Endodermal cell (in vitro differentiated cells): ENCODE results near the gene IQCE. TPM values are rescaled to one million over a fixed set of nuclear protein-coding genes. Genes with fewer than 3 reads are reported as not detected.

Experiments used
- DNase-seq: peaks from one replicate; pipeline ENCODE4 v3.0.0-alpha.2; 2017
- H3K27ac ChIP-seq: 2 replicates; pipeline ENCODE4 v1.5.1; 2013; ENCODE audit warnings: mild to moderate bottlenecking, low read depth, low read length, moderate library complexity
- H3K27me3 ChIP-seq: 2 replicates; pipeline ENCODE4 v1.6.1; 2013; ENCODE audit warnings: mild to moderate bottlenecking, low read length, moderate library complexity; ENCODE audit not compliant: insufficient read depth, control insufficient read depth, poor library complexity, severe bottlenecking
- H3K36me3 ChIP-seq: 2 replicates; pipeline ENCODE4 v1.7.0; 2013; ENCODE audit warnings: mild to moderate bottlenecking, low read length, moderate library complexity; ENCODE audit not compliant: control insufficient read depth, insufficient read depth
- H3K4me1 ChIP-seq: one replicate; pipeline ENCODE4 v1.7.0; 2013; ENCODE audit warnings: low read length; ENCODE audit not compliant: control insufficient read depth, insufficient read depth
- H3K4me3 ChIP-seq: 2 replicates; pipeline ENCODE4 v1.5.1; 2013; ENCODE audit warnings: mild to moderate bottlenecking, low read length, moderate library complexity
- H3K9ac ChIP-seq: 2 replicates; pipeline ENCODE4 v1.6.1; 2013; ENCODE audit warnings: mild to moderate bottlenecking, low read length, moderate library complexity; ENCODE audit not compliant: poor library complexity, severe bottlenecking; ENCODE audit errors: extremely low read depth
- H3K9me3 ChIP-seq: 2 replicates; pipeline ENCODE4 v1.6.1; 2013; ENCODE audit warnings: mild to moderate bottlenecking, low read length, moderate library complexity; ENCODE audit not compliant: control insufficient read depth
- H3K27ac Mint-ChIP-seq: 2 replicates; pipeline ENCODE4 v1.8.0; 2020; ENCODE audit warnings: mixed read lengths
- H3K27me3 Mint-ChIP-seq: 2 replicates; pipeline ENCODE4 v1.8.0; 2021; ENCODE audit warnings: mild to moderate bottlenecking, mixed read lengths; ENCODE audit not compliant: insufficient read depth
- H3K36me3 Mint-ChIP-seq: 2 replicates; pipeline ENCODE4 v1.8.0; 2020; ENCODE audit warnings: low read depth, mixed read lengths
- H3K4me1 Mint-ChIP-seq: 2 replicates; pipeline ENCODE4 v1.8.0; 2020; ENCODE audit warnings: mixed read lengths
- H3K4me3 Mint-ChIP-seq: 2 replicates; pipeline ENCODE4 v1.8.0; 2020; ENCODE audit warnings: mild to moderate bottlenecking, moderate library complexity, mixed read lengths
- H3K9me3 Mint-ChIP-seq: 2 replicates; pipeline ENCODE4 v1.8.0; 2020; ENCODE audit warnings: mild to moderate bottlenecking, mixed read lengths
- WGBS, 2 experiments: methylation state at CpG; one replicate each; pipeline versions ENCODE4 v1.1.5 to v1.1.7; 2013; ENCODE audit warnings: missing lambda C conversion rate in 2 of 2, mixed read lengths in 1 of 2; ENCODE audit not compliant: insufficient coverage in 1 of 2, insufficient read length in 1 of 2; 5-methylcytosine and 5-hydroxymethylcytosine counted together
- microRNA-seq: library from miRNA; unstranded; fragments of <30 nt; microRNA quantifications from one replicate; pipeline ENCODE4 v1.2.0, GENCODE V29; 2020; ENCODE audit warnings: borderline microRNAs expressed
- total RNA-seq, 2 donors: library from RNA; stranded (reverse); fragmentation: NEBNext Ultra II Directional in 1 of 2; extraction: Animal tissue kit (Norgen Biotek cat#: 25700) in 1 of 2; gene quantifications; 2 replicates in 1 of 2; 3 replicates in 1 of 2; pipeline ENCODE4 v1.2.1, GENCODE V29; 2021
- TF ChIP-seq, protein P1 (sequence below): fragments of 200-600 bp; sonication (generic); conservative IDR thresholded peaks from 2 replicates; pipeline ENCODE4 v1.5.0; 2021; ENCODE audit warnings: antibody characterized with exemption, mild to moderate bottlenecking

IQCE gene
- total RNA-seq, 2 donors from 2014 or later = 15.4 to 20.8 TPM

DNA sequence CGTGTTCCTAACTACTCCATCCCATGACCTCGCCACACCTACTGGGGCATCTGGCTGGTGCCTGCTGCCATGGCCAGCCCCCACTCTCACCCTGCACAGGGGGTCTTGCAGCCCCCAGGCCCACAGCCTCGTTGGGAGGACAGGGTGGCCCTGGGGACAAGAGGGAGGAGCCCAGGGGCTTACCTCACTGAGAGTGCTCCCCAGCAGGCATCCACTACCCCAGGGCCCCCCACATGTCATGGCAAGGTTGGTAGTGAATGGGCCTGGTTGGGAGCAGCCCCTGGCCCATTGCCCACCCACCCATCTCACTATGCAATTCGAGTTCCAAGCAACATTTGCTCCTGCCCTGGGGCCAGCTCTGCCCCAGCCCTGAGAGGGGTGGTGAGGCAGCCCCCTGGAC lies 105.2 kb downstream of the IQCE start:
- TF ChIP-seq, protein P1, sequence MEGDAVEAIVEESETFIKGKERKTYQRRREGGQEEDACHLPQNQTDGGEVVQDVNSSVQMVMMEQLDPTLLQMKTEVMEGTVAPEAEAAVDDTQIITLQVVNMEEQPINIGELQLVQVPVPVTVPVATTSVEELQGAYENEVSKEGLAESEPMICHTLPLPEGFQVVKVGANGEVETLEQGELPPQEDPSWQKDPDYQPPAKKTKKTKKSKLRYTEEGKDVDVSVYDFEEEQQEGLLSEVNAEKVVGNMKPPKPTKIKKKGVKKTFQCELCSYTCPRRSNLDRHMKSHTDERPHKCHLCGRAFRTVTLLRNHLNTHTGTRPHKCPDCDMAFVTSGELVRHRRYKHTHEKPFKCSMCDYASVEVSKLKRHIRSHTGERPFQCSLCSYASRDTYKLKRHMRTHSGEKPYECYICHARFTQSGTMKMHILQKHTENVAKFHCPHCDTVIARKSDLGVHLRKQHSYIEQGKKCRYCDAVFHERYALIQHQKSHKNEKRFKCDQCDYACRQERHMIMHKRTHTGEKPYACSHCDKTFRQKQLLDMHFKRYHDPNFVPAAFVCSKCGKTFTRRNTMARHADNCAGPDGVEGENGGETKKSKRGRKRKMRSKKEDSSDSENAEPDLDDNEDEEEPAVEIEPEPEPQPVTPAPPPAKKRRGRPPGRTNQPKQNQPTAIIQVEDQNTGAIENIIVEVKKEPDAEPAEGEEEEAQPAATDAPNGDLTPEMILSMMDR = no peak
- no peaks in the 10 kb centered on the region for H3K4me1 Mint-ChIP-seq
- no peaks in the 10 kb centered on the region for H3K9me3 Mint-ChIP-seq
- DNase-seq = no peak
- peaks cover 4% of the 10 kb centered on the region for H3K36me3 Mint-ChIP-seq
- WGBS, 2 experiments = 80 to 88% methylated on average over 2 to 4 of the region's 4 CpGs
- no peak overlapping the region for H3K4me3 Mint-ChIP-seq
- no peak overlapping the region for H3K27ac ChIP-seq
- no peaks in the 10 kb centered on the region for H3K4me1 ChIP-seq
- no peaks in the 10 kb centered on the region for H3K9me3 ChIP-seq
- H3K27me3 ChIP-seq = no peaks in the 10 kb centered on the region
- H3K36me3 ChIP-seq = no peaks in the 10 kb centered on the region
- H3K27me3 Mint-ChIP-seq = peaks cover 14% of the 10 kb centered on the region
- H3K9ac ChIP-seq = no peak overlapping the region
- peak overlapping the region; percentile 35 for H3K27ac Mint-ChIP-seq
- H3K4me3 ChIP-seq = no peak overlapping the region

Small RNA genes within 50 kb of the gene (microRNA-seq; reads per million reads assigned to microRNA genes)
- gene MIR4648 = not detected

Other genes starting within 250 kb of the IQCE start
- gene SNX8, start 244.5 kb upstream of the IQCE start, total RNA-seq = 10 to 100 TPM; 53.0 to 53.2 TPM
- 100 to 1,000 TPM; 172 to 220 TPM for gene EIF3B, start 204.2 kb upstream of the IQCE start, total RNA-seq
- 10 to 100 TPM; 14.5 to 18.5 TPM for gene CHST12, start 155.4 kb upstream of the IQCE start, total RNA-seq
- gene GRIFIN, start 82.6 kb upstream of the IQCE start, total RNA-seq = not detected
- gene LFNG, start 39.2 kb upstream of the IQCE start, total RNA-seq = 10 to 100 TPM; 16.0 to 47.2 TPM
- gene BRAT1, start 3.5 kb upstream of the IQCE start, total RNA-seq = 10 to 100 TPM; 42.1 to 42.7 TPM
- 100 to 1,000 TPM; 145 to 152 TPM for gene TTYH3, start 73.0 kb downstream of the IQCE start, total RNA-seq
- gene AMZ1, start 129.2 kb downstream of the IQCE start, total RNA-seq = 1 to 10 TPM in 1 of 2 donors, under 1 TPM in 1; 0.66 to 1.6 TPM